KMS-11 (cell line): Measurements from ENCODE around the gene TRDN.

Source experiments
- H2AFZ ChIP-seq: fragments of 200-600 bp; sonication (generic); 2 replicates; pipeline ENCODE4 v1.6.1; 2016; ENCODE audit warnings: antibody characterized with exemption, mixed run types, low read depth
- H3K27ac ChIP-seq: fragments of 200-600 bp; sonication (generic); 2 replicates; pipeline ENCODE4 v1.6.1; 2016; ENCODE audit warnings: mild to moderate bottlenecking, mixed run types
- H3K27me3 ChIP-seq: fragments of 200-600 bp; sonication (generic); 2 replicates; pipeline ENCODE4 v1.6.1; 2017; ENCODE audit warnings: mild to moderate bottlenecking, low read depth, mixed run types, moderate library complexity; ENCODE audit not compliant: insufficient read depth
- H3K36me3 ChIP-seq: fragments of 200-600 bp; sonication (generic); 2 replicates; pipeline ENCODE4 v1.6.1; 2017; ENCODE audit warnings: mild to moderate bottlenecking, mixed run types; ENCODE audit not compliant: insufficient read depth
- H3K4me1 ChIP-seq: fragments of 200-600 bp; sonication (generic); 2 replicates; pipeline ENCODE4 v1.6.1; 2016; ENCODE audit warnings: mild to moderate bottlenecking, low read depth, mixed run types; ENCODE audit not compliant: poor library complexity, severe bottlenecking
- H3K4me2 ChIP-seq: fragments of 200-600 bp; sonication (generic); 2 replicates; pipeline ENCODE4 v1.7.0; 2016; ENCODE audit warnings: mild to moderate bottlenecking, mixed run types
- H3K4me3 ChIP-seq: fragments of 200-600 bp; sonication (generic); IDR thresholded peaks from 2 replicates; pipeline ENCODE4 v1.6.1; 2017; ENCODE audit warnings: low read depth, low read length, mixed read lengths; ENCODE audit not compliant: insufficient read depth
- H3K79me2 ChIP-seq: fragments of 200-600 bp; sonication (generic); 2 replicates; pipeline ENCODE4 v1.6.1; 2016; ENCODE audit warnings: low read depth, mixed run types; ENCODE audit not compliant: insufficient read depth
- H3K9ac ChIP-seq: fragments of 200-600 bp; sonication (generic); 2 replicates; pipeline ENCODE4 v1.6.1; 2016; ENCODE audit warnings: mild to moderate bottlenecking, mixed run types
- H4K20me1 ChIP-seq: fragments of 200-600 bp; sonication (generic); 2 replicates; pipeline ENCODE4 v1.6.1; 2016; ENCODE audit warnings: mild to moderate bottlenecking, mixed run types; ENCODE audit not compliant: insufficient read depth
- CTCF ChIP-seq: fragments of 200-600 bp; sonication (generic); conservative IDR thresholded peaks from 2 replicates; pipeline ENCODE4 v1.6.1; 2017; ENCODE audit warnings: low read depth, mild to moderate bottlenecking, antibody characterized with exemption, low read length, moderate library complexity, mixed read lengths

Gene TRDN

GRCh38 chr6:123295181-123295580 is 341.6 kb downstream of the TRDN start:
- no peak for TF ChIP-seq CTCF
- no peaks in the 10 kb centered on the region for H3K27me3 ChIP-seq
- H3K27ac ChIP-seq: no peak overlapping the region
- no peaks in the 10 kb centered on the region for H4K20me1 ChIP-seq
- no peaks in the 10 kb centered on the region for H3K79me2 ChIP-seq
- no peaks in the 10 kb centered on the region for H3K4me1 ChIP-seq
- H3K4me2 ChIP-seq: no peak overlapping the region
- no peak overlapping the region for H3K4me3 ChIP-seq
- no peak overlapping the region for H3K9ac ChIP-seq
- H3K36me3 ChIP-seq: no peaks in the 10 kb centered on the region
- H2AFZ ChIP-seq: no peak overlapping the region

GRCh38 chr6:123288649-123289048 is 348.1 kb downstream of the TRDN start:
- Histone ChIP-seq H3K27ac (no peak overlapping the region), H3K4me2 (no peak overlapping the region), H3K79me2 (no peaks in the 10 kb centered on the region), H2AFZ (no peak overlapping the region), H3K4me3 (no peak overlapping the region), H3K36me3 (no peaks in the 10 kb centered on the region), H3K9ac (no peak overlapping the region), H3K27me3 (no peaks in the 10 kb centered on the region), H4K20me1 (no peaks in the 10 kb centered on the region), H3K4me1 (no peaks in the 10 kb centered on the region)
- no peak for TF ChIP-seq CTCF

GRCh38 chr6:123276546-123276980 is 360.2 kb downstream of the TRDN start:
- H3K79me2 ChIP-seq: no peaks in the 10 kb centered on the region
- H3K27me3 ChIP-seq: no peaks in the 10 kb centered on the region
- TF ChIP-seq CTCF: no peak
- no peak overlapping the region for H3K27ac ChIP-seq
- H2AFZ ChIP-seq: no peak overlapping the region
- no peaks in the 10 kb centered on the region for H3K36me3 ChIP-seq
- H4K20me1 ChIP-seq: no peaks in the 10 kb centered on the region
- peaks cover 30% of the 10 kb centered on the region for H3K4me1 ChIP-seq
- H3K4me3 ChIP-seq: no peak overlapping the region
- H3K9ac ChIP-seq: no peak overlapping the region
- no peak overlapping the region for H3K4me2 ChIP-seq

- Histone ChIP-seq H3K9ac (no peak overlapping the region), H3K27me3 (no peaks in the 10 kb centered on the region), H3K27ac (no peak overlapping the region), H3K4me3 (no peak overlapping the region), H3K4me2 (no peak overlapping the region), H4K20me1 (no peaks in the 10 kb centered on the region), H2AFZ (no peak overlapping the region), H3K4me1 (no peaks in the 10 kb centered on the region), H3K79me2 (no peaks in the 10 kb centered on the region), H3K36me3 (no peaks in the 10 kb centered on the region)
- TF ChIP-seq CTCF: no peak
These were observed 372.8 kb downstream of the TRDN start for GRCh38 chr6:123263981-123264380.

- TF ChIP-seq CTCF: no peak
- H2AFZ ChIP-seq: no peak overlapping the region
These were observed 396.1 kb downstream of the TRDN start for GRCh38 chr6:123240626-123241025.

More at GRCh38 chr6:123240626-123241025, 396.1 kb downstream of the TRDN start:
- H4K20me1 ChIP-seq: no peaks in the 10 kb centered on the region
- no peaks in the 10 kb centered on the region for H3K36me3 ChIP-seq
- H3K27ac ChIP-seq: no peak overlapping the region
- no peak overlapping the region for H3K4me2 ChIP-seq
- H3K9ac ChIP-seq: no peak overlapping the region
- no peak overlapping the region for H3K4me3 ChIP-seq
- no peaks in the 10 kb centered on the region for H3K79me2 ChIP-seq
- H3K4me1 ChIP-seq: no peaks in the 10 kb centered on the region
- H3K27me3 ChIP-seq: no peaks in the 10 kb centered on the region
